Neutrophil (primary cell): ENCODE results near the gene SSBP3.

Source experiments
- H3K27ac ChIP-seq: fragments of 200-600 bp; sonication (generic); 2 replicates; pipeline ENCODE4 v1.5.1; 2016; ENCODE audit warnings: mild to moderate bottlenecking, moderate library complexity
- H3K27me3 ChIP-seq: fragments of 200-600 bp; sonication (generic); 2 replicates; pipeline ENCODE4 v1.6.0; 2016; ENCODE audit warnings: mild to moderate bottlenecking
- H3K36me3 ChIP-seq: fragments of 200-600 bp; sonication (generic); 2 replicates; pipeline ENCODE4 v1.5.1; 2017
- H3K4me1 ChIP-seq, 2 experiments: fragments of 200-600 bp in 1 of 2; sonication (generic) in 1 of 2; 1 replicate in 1 of 2; 2 replicates in 1 of 2; pipeline versions ENCODE4 v1.5.1 to v1.6.1; 2013 to 2016; ENCODE audit warnings: low read depth in 1 of 2, low read length in 1 of 2, mild to moderate bottlenecking in 1 of 2, moderate library complexity in 1 of 2; ENCODE audit not compliant: control insufficient read depth in 1 of 2, insufficient read depth in 1 of 2
- H3K4me3 ChIP-seq, 2 experiments: fragments of 200-600 bp in 1 of 2; sonication (generic) in 1 of 2; 1 replicate in 1 of 2; 2 replicates in 1 of 2; pipeline ENCODE4 v1.5.1; 2013 to 2016; ENCODE audit warnings: low read depth in 1 of 2, low read length in 1 of 2, mild to moderate bottlenecking in 1 of 2, moderate library complexity in 1 of 2
- H3K9me3 ChIP-seq: fragments of 200-600 bp; sonication (generic); 2 replicates; pipeline ENCODE4 v1.5.1; 2016
- TF ChIP-seq, protein P1 (sequence below): fragments of 200-600 bp; sonication (generic); IDR thresholded peaks from 2 replicates; pipeline ENCODE4 v1.5.1; 2016; ENCODE audit warnings: antibody characterized with exemption

SSBP3 gene

DNA sequence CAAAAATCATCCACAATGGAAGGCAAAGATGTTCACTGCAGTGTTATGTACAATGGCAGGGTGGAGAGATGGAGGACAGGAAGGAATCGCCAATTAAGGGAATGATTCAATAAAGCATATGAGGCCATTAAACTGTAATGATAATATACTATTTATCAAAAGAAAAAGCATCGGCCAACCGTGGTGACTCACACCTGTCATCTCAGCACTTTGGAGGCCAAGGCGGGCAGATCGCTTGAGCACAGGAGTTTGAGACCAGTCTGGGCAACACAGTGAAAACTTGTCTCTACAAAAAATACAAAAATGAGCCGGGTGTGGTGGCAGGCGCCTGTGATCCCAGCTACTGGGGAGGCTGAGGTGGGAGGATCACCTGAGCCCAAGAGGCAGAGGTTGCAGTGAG is 89.1 kb downstream of the SSBP3 start:
- H3K4me3 ChIP-seq = no peak overlapping the region
- H3K27me3 ChIP-seq = no peaks in the 10 kb centered on the region
- no peaks in the 10 kb centered on the region for H3K4me1 ChIP-seq
- H3K36me3 ChIP-seq = no peaks in the 10 kb centered on the region
- H3K9me3 ChIP-seq = no peaks in the 10 kb centered on the region
- TF ChIP-seq, protein P1, sequence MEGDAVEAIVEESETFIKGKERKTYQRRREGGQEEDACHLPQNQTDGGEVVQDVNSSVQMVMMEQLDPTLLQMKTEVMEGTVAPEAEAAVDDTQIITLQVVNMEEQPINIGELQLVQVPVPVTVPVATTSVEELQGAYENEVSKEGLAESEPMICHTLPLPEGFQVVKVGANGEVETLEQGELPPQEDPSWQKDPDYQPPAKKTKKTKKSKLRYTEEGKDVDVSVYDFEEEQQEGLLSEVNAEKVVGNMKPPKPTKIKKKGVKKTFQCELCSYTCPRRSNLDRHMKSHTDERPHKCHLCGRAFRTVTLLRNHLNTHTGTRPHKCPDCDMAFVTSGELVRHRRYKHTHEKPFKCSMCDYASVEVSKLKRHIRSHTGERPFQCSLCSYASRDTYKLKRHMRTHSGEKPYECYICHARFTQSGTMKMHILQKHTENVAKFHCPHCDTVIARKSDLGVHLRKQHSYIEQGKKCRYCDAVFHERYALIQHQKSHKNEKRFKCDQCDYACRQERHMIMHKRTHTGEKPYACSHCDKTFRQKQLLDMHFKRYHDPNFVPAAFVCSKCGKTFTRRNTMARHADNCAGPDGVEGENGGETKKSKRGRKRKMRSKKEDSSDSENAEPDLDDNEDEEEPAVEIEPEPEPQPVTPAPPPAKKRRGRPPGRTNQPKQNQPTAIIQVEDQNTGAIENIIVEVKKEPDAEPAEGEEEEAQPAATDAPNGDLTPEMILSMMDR = no peak
- H3K27ac ChIP-seq = no peak overlapping the region

DNA sequence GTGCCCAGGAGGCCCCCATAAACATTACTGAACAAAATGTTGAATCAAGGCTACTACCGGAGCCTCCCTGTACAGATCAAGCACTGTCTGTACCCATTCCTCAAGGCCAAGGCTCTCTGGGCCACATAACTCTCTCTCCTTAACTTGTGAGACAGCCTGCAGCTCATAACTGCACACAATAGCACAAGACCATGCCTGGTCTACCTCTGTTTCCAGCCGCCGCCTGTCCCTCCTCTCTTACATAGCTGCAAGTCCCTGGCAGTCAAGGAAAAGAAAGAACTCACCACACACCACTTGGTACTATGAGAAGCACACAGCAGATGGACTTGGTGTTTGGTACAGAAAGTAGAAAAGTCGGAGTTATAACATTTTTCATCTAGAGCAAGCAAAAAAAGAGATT is 91.1 kb downstream of the SSBP3 start:
- Histone ChIP-seq H3K9me3 (no peaks in the 10 kb centered on the region), H3K27me3 (no peaks in the 10 kb centered on the region), H3K4me1 (no peaks in the 10 kb centered on the region), H3K36me3 (no peaks in the 10 kb centered on the region), H3K27ac (no peak overlapping the region), H3K4me3 (no peak overlapping the region)
- TF ChIP-seq, protein P1 = no peak

DNA sequence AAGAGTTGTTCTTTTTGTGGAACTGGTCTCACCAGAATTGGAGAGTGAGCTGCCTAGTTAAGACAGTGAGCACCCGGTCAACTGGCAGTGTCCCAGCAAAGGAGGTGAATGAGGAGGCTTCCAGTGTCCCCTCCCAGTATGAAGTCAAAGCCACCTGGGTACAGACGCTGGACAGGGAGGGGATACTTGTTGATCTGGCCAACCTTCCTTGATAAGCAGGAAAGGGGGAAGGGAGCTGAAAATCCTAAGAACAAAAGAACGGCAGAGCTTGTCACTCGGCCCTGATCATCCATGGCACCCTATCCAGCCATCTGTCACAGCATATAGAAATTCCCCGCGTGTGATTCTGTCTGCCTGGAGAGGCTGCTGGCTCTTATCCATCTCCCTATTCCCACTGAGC is 91.5 kb downstream of the SSBP3 start:
- no peaks in the 10 kb centered on the region for H3K9me3 ChIP-seq
- H3K27ac ChIP-seq = no peak overlapping the region
- no peaks in the 10 kb centered on the region for H3K4me1 ChIP-seq
- TF ChIP-seq, protein P1 = no peak
- no peaks in the 10 kb centered on the region for H3K27me3 ChIP-seq
- H3K4me3 ChIP-seq = no peak overlapping the region
- H3K36me3 ChIP-seq = no peaks in the 10 kb centered on the region

DNA sequence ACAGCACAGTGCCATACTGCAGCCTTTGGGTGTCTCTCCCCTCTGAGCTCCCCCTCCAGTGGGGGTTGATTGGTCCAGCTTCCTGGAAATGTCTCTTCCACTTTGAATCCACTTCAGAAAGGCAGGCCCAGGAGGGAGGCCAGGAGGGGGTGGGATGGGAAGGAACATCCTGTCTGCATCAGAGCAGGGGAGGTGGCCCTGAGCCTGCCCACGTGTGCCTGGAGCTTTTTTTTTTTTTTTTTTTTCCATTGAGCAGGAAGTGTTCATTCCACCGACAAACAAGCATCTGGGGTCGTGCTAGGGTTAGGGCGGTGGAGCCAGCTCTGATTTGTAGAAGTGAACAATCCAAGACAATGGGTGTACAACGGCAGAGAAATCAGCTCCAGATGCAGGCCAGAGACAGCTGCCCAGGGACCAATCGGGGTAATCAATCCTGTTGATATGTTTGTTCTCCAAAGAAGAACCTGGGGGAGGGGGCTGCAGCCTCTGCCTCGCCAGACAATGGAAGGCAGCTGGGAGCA is 93.3 kb downstream of the SSBP3 start:
- Histone ChIP-seq H3K36me3 (no peaks in the 10 kb centered on the region), H3K27ac (no peak overlapping the region), H3K4me3 (no peak overlapping the region), H3K4me1 (no peaks in the 10 kb centered on the region), H3K9me3 (no peaks in the 10 kb centered on the region), H3K27me3 (no peaks in the 10 kb centered on the region)
- TF ChIP-seq, protein P1 = no peak

DNA sequence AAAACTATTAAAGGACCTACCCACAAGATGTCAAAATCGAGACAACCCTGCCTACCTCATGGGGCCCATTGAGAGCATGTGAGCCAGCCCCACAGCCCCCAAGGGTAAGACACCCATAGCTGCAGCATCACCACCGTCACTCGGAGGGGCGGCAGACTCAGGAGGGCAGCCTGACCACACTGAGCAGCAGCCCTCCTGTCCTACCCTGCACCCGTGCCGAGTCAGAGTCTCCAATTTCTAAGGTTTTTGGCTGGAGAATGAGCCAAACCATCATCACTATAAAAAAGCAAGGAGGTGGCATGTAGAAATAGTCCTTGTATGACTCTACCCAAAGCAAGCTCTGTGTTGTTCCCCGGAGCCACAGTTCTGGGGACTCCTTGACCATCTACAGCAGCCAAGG is 94.7 kb downstream of the SSBP3 start:
- no peaks in the 10 kb centered on the region for H3K27me3 ChIP-seq
- no peaks in the 10 kb centered on the region for H3K4me1 ChIP-seq
- H3K9me3 ChIP-seq = no peaks in the 10 kb centered on the region
- H3K27ac ChIP-seq = no peak overlapping the region
- H3K4me3 ChIP-seq = no peak overlapping the region
- TF ChIP-seq, protein P1 = no peak
- no peaks in the 10 kb centered on the region for H3K36me3 ChIP-seq
